ENCODE measurements around the gene TMEM9. TPM values are rescaled to one million over a fixed set of nuclear protein-coding genes. Genes with fewer than 3 reads are reported as not detected.
A peak's percentile ranks its signal among the peaks of the same experiment; 100 is the strongest.

Gene TMEM9
- 10 to 100 TPM; 40.6 to 78.4 (median 58.4) TPM for polyA plus RNA-seq (ENCODE audit: insufficient read length in 10 of 10)
- long read RNA-seq, donor 1, transcript TMEM9-204 (6 exons, 1,529 nt), result major isoform, 26 of 38 reads
- long read RNA-seq, donor 1, transcript TMEM9-201 (5 exons, 1,959 nt), result minor isoform, 7 of 38 reads
- long read RNA-seq, donor 1, partial matches to known transcripts, result 0 of 38 reads
- long read RNA-seq, donor 1, other reads (novel, unspliced or antisense), result 0 of 38 reads
- long read RNA-seq, donor 2, transcript TMEM9-201 (5 exons, 1,959 nt), result major isoform, 17 of 36 reads
- long read RNA-seq, donor 2, transcript TMEM9-204 (6 exons, 1,529 nt), result major isoform, 17 of 36 reads
- long read RNA-seq, donor 2, partial matches to known transcripts, result 0 of 36 reads
- long read RNA-seq, donor 2, other reads (novel, unspliced or antisense), result 0 of 36 reads
- long read RNA-seq, donor 3, result 0 reads
- long read RNA-seq, donor 4, transcript TMEM9-204 (6 exons, 1,529 nt), result major isoform, 9 of 16 reads
- long read RNA-seq, donor 4, partial matches to known transcripts, result 0 of 16 reads
- long read RNA-seq, donor 4, other reads (novel, unspliced or antisense), result 0 of 16 reads
- long read RNA-seq, donor 5, transcript TMEM9-204 (6 exons, 1,529 nt), result major isoform, 19 of 34 reads
- long read RNA-seq, donor 5, transcript TMEM9-201 (5 exons, 1,959 nt), result minor isoform, 12 of 34 reads
- long read RNA-seq, donor 5, partial matches to known transcripts, result 0 of 34 reads
- long read RNA-seq, donor 5, other reads (novel, unspliced or antisense), result 0 of 34 reads
- long read RNA-seq, donor 6, transcript TMEM9-204 (6 exons, 1,529 nt), result major isoform, 21 of 34 reads
- long read RNA-seq, donor 6, transcript TMEM9-201 (5 exons, 1,959 nt), result minor isoform, 9 of 34 reads
- long read RNA-seq, donor 6, partial matches to known transcripts, result 0 of 34 reads
- long read RNA-seq, donor 6, other reads (novel, unspliced or antisense), result 0 of 34 reads
- long read RNA-seq, donor 7, transcript TMEM9-204 (6 exons, 1,529 nt), result major isoform, 16 of 27 reads
- long read RNA-seq, donor 7, transcript TMEM9-201 (5 exons, 1,959 nt), result minor isoform, 5 of 27 reads
- long read RNA-seq, donor 7, partial matches to known transcripts, result 0 of 27 reads
- long read RNA-seq, donor 7, other reads (novel, unspliced or antisense), result 0 of 27 reads
- long read RNA-seq, donor 8, transcript TMEM9-201 (5 exons, 1,959 nt), result minor isoform, 8 of 36 reads
- long read RNA-seq, donor 8, transcript TMEM9-204 (6 exons, 1,529 nt), result major isoform, 22 of 36 reads
- long read RNA-seq, donor 8, partial matches to known transcripts, result 0 of 36 reads
- long read RNA-seq, donor 8, other reads (novel, unspliced or antisense), result 0 of 36 reads
- long read RNA-seq, donor 9, transcript TMEM9-204 (6 exons, 1,529 nt), result major isoform, 6 of 8 reads
- long read RNA-seq, donor 9, partial matches to known transcripts, result 0 of 8 reads
- long read RNA-seq, donor 9, other reads (novel, unspliced or antisense), result 0 of 8 reads

- DNase-seq, result peak; percentile 97 to 99 (median 99)
Measured at GRCh38 chr1:201154389-201155165, at the start of gene TMEM9. Gene TMEM9 (minus strand): TSS chr1:201154474. CDS start chr1:201153923, 551 bp downstream.

GRCh38 chr1:201198598-201198997 lies 44.3 kb upstream of the TMEM9 start:
- no peak for DNase-seq

GRCh38 chr1:201194046-201194445 lies 39.8 kb upstream of the TMEM9 start:
- DNase-seq, result no peak

- DNase-seq, result peak; percentile 59 to 91 (median 66)
Measured at GRCh38 chr1:201192261-201192788, 38.1 kb upstream of the TMEM9 start.

- DNase-seq, result peak in 2 of 3 donors; percentile 52 to 84
Measured at GRCh38 chr1:201191653-201192260, 37.5 kb upstream of the TMEM9 start.

- no peak for DNase-seq
Measured at GRCh38 chr1:201190624-201191051, 36.4 kb upstream of the TMEM9 start, which contains the start of gene IGFN1. Gene IGFN1 (plus strand): TSS chr1:201190824. CDS start chr1:201193294, 2,470 bp downstream.

- DNase-seq, result no peak
Measured at GRCh38 chr1:201190005-201190404, 35.7 kb upstream of the TMEM9 start.

GRCh38 chr1:201189085-201189484 lies 34.8 kb upstream of the TMEM9 start:
- DNase-seq, result no peak

- DNase-seq, result no peak
Measured at GRCh38 chr1:201186192-201186591, 31.9 kb upstream of the TMEM9 start.

GRCh38 chr1:201185527-201186128 lies 31.4 kb upstream of the TMEM9 start:
- DNase-seq, result no peak

GRCh38 chr1:201185123-201185453 lies 30.8 kb upstream of the TMEM9 start:
- DNase-seq, result no peak

GRCh38 chr1:201184307-201185122 lies 30.2 kb upstream of the TMEM9 start:
- DNase-seq, result peak in 2 of 3 donors; percentile 49 to 71

- no peak for DNase-seq
Measured at GRCh38 chr1:201183753-201184152, 29.5 kb upstream of the TMEM9 start.

GRCh38 chr1:201183209-201183608 lies 28.9 kb upstream of the TMEM9 start:
- no peak for DNase-seq

GRCh38 chr1:201181726-201182125 lies 27.5 kb upstream of the TMEM9 start:
- no peak for DNase-seq

- no peak for DNase-seq
Measured at GRCh38 chr1:201181323-201181722, 27.0 kb upstream of the TMEM9 start.

GRCh38 chr1:201180901-201181300 lies 26.6 kb upstream of the TMEM9 start:
- no peak for DNase-seq

- DNase-seq, result no peak
Measured at GRCh38 chr1:201180141-201180540, 25.9 kb upstream of the TMEM9 start.

All from muscle of back (tissue), 13 donors.